WTC11 (cell line): ENCODE data around the gene THSD4. TPM values are rescaled to one million over a fixed set of nuclear protein-coding genes. Genes with fewer than 3 reads are reported as not detected.

Experiments used
- ATAC-seq: fragments of 200-7000 bp; cut with Tn5 transposase; 2 replicates; pipeline ENCODE4 v1.10.0; 2021; ENCODE audit warnings: mild to moderate bottlenecking, moderate library complexity
- CTCF ChIA-PET: fragments of 300-600 bp; sonication (Branson Sonifier 250); formaldehyde crosslinking; loops from one replicate; lab custom pipeline; 2021; ENCODE audit warnings: antibody characterized with exemption; lab: Charles Lee
- POLR2A ChIA-PET: fragments of 350-600 bp; sonication (Branson Sonifier 250); formaldehyde crosslinking; loops from one replicate; lab custom pipeline; 2021; ENCODE audit warnings: antibody characterized with exemption; lab: Charles Lee
- DNase-seq: peaks from one replicate; pipeline ENCODE4 v3.0.0; 2021; ENCODE audit warnings: low spot score
- H3K27ac Mint-ChIP-seq: 2 replicates; pipeline ENCODE4 v1.8.0; 2021; ENCODE audit warnings: mixed read lengths
- H3K27me3 Mint-ChIP-seq: 2 replicates; pipeline ENCODE4 v1.8.0; 2021; ENCODE audit warnings: low read depth, mild to moderate bottlenecking, moderate library complexity, mixed read lengths
- H3K36me3 Mint-ChIP-seq: 2 replicates; pipeline ENCODE4 v1.8.0; 2021; ENCODE audit warnings: mixed read lengths
- H3K4me1 Mint-ChIP-seq: 2 replicates; pipeline ENCODE4 v1.8.0; 2022; ENCODE audit warnings: mixed read lengths
- H3K4me3 Mint-ChIP-seq: 2 replicates; pipeline ENCODE4 v1.8.0; 2021; ENCODE audit warnings: mild to moderate bottlenecking, moderate library complexity, mixed read lengths
- H3K9me3 Mint-ChIP-seq: 2 replicates; pipeline ENCODE4 v1.8.0; 2021; ENCODE audit warnings: mixed read lengths
- ATF3 ChIP-seq: sonication (generic); formaldehyde crosslinking; conservative IDR thresholded peaks from 2 replicates; pipeline ENCODE4 v1.8.1; 2022; ENCODE audit warnings: mild to moderate bottlenecking, missing genetic modification reagents
- CDX4 ChIP-seq: fragments of 250-450 bp; sonication (Bioruptor Pico); IDR thresholded peaks from 2 replicates; pipeline ENCODE4 v1.9.0; 2021; ENCODE audit warnings: moderate library complexity, mild to moderate bottlenecking, inconsistent platforms, borderline replicate concordance
- E2F1 ChIP-seq: sonication (generic); formaldehyde crosslinking; IDR thresholded peaks from 2 replicates; pipeline ENCODE4 v1.8.0; 2022; ENCODE audit warnings: mild to moderate bottlenecking, missing genetic modification reagents
- E2F5 ChIP-seq: sonication (generic); formaldehyde crosslinking; IDR thresholded peaks from 2 replicates; pipeline ENCODE4 v1.8.1; 2022; ENCODE audit warnings: mild to moderate bottlenecking, moderate library complexity, missing genetic modification reagents
- FOXP4 ChIP-seq: sonication (generic); formaldehyde crosslinking; IDR thresholded peaks from 2 replicates; pipeline ENCODE4 v1.8.0; 2022; ENCODE audit warnings: mild to moderate bottlenecking, missing genetic modification reagents
- GABPB1 ChIP-seq: sonication (generic); formaldehyde crosslinking; IDR thresholded peaks from 2 replicates; pipeline ENCODE4 v1.8.1; 2023; ENCODE audit warnings: mild to moderate bottlenecking, missing genetic modification reagents
- IRF2 ChIP-seq: sonication (generic); formaldehyde crosslinking; IDR thresholded peaks from 2 replicates; pipeline ENCODE4 v1.8.0; 2022; ENCODE audit warnings: low read depth, missing genetic modification reagents, borderline replicate concordance
- NFATC4 ChIP-seq: fragments of 250-450 bp; sonication (Bioruptor Pico); IDR thresholded peaks from 2 replicates; pipeline ENCODE4 v1.9.0; 2021; ENCODE audit warnings: mild to moderate bottlenecking
- NFE2L1 ChIP-seq: sonication (generic); formaldehyde crosslinking; IDR thresholded peaks from 2 replicates; pipeline ENCODE4 v1.8.1; 2023; ENCODE audit warnings: missing genetic modification reagents
- NFYB ChIP-seq: sonication (generic); formaldehyde crosslinking; conservative IDR thresholded peaks from 2 replicates; pipeline ENCODE4 v1.8.0; 2022; ENCODE audit warnings: low read depth, missing genetic modification reagents
- RELA ChIP-seq: sonication (generic); formaldehyde crosslinking; IDR thresholded peaks from 2 replicates; pipeline ENCODE4 v1.8.1; 2022; ENCODE audit warnings: missing genetic modification reagents, mild to moderate bottlenecking, borderline replicate concordance
- STAT6 ChIP-seq: sonication (generic); formaldehyde crosslinking; conservative IDR thresholded peaks from 2 replicates; pipeline ENCODE4 v1.8.1; 2023; ENCODE audit warnings: mild to moderate bottlenecking, low read depth, missing genetic modification reagents, moderate library complexity
- TP53 ChIP-seq: sonication (generic); formaldehyde crosslinking; IDR thresholded peaks from 2 replicates; pipeline ENCODE4 v1.8.1; 2023; ENCODE audit warnings: mild to moderate bottlenecking, missing genetic modification reagents
- USF1 ChIP-seq: sonication (generic); formaldehyde crosslinking; IDR thresholded peaks from 2 replicates; pipeline ENCODE4 v1.8.0; 2022; ENCODE audit warnings: mild to moderate bottlenecking, missing genetic modification reagents
- USF2 ChIP-seq: sonication (generic); formaldehyde crosslinking; IDR thresholded peaks from 2 replicates; pipeline ENCODE4 v1.8.1; 2023; ENCODE audit warnings: mild to moderate bottlenecking, missing genetic modification reagents, moderate library complexity
- ZNF263 ChIP-seq: sonication (generic); formaldehyde crosslinking; IDR thresholded peaks from 2 replicates; pipeline ENCODE4 v1.8.1; 2022; ENCODE audit warnings: low read depth, mild to moderate bottlenecking, moderate library complexity, missing genetic modification reagents
- ZNF425 ChIP-seq: fragments of 250-450 bp; sonication (Bioruptor Pico); conservative IDR thresholded peaks from 2 replicates; pipeline ENCODE4 v1.9.0; 2021; ENCODE audit warnings: mild to moderate bottlenecking
- total RNA-seq: library from RNA; stranded (reverse); gene quantifications from 3 replicates; pipeline ENCODE4 v1.2.3, GENCODE V29; 2021

Gene THSD4
- total RNA-seq, 1 experiment from 2014 or later: 7.8 TPM

- Mint-ChIP-seq H3K36me3 (no peaks in the 10 kb centered on the region), H3K9me3 (peaks cover 3% of the 10 kb centered on the region; the same call in 1 of the 2 replicates), H3K27ac (no peak overlapping the region), H3K4me3 (no peak overlapping the region), H3K27me3 (no peaks in the 10 kb centered on the region), H3K4me1 (peaks cover 33% of the 10 kb centered on the region)
- ChIA-PET CTCF (interaction anchor here (0.6 to 1.2 kb wide), 2 partner anchors 63 to 105 kb away, joined by 6 to 10 read pairs; no protein-coding TSS in a partner anchor), POLR2A (no interaction called here)
- ATAC-seq (no peak), DNase-seq (no peak)
- peak; percentile 71 for TF ChIP-seq NFYB (CRISPR knock-in tag)
- TF ChIP-seq IRF2 (CRISPR knock-in tag): no peak
- 0 out of 2 replicates have a peak, but pooled peaks have one; percentile 25 for TF ChIP-seq USF1 (CRISPR knock-in tag)
- peak; percentile 69 for TF ChIP-seq USF2
- TF ChIP-seq ZNF263: no peak
Observed at GRCh38 chr15:71638876-71639275, 523.6 kb downstream of the THSD4 start.

GRCh38 chr15:71639471-71639870 is 524.2 kb downstream of the THSD4 start:
- ATAC-seq: no peak

More at GRCh38 chr15:71639471-71639870, 524.2 kb downstream of the THSD4 start:
- Mint-ChIP-seq H3K4me3 (no peak overlapping the region), H3K36me3 (no peaks in the 10 kb centered on the region), H3K9me3 (peaks cover 3% of the 10 kb centered on the region; the same call in 1 of the 2 replicates), H3K27me3 (no peaks in the 10 kb centered on the region), H3K4me1 (peaks cover 30% of the 10 kb centered on the region), H3K27ac (no peak overlapping the region)
- ChIA-PET POLR2A (no interaction called here), CTCF (no interaction called here)
- DNase-seq: no peak
- TF ChIP-seq ATF3 (CRISPR knock-in tag) (no peak), TP53 (CRISPR knock-in tag) (no peak), CDX4 (no peak), E2F1 (CRISPR knock-in tag) (no peak), NFE2L1 (CRISPR knock-in tag) (no peak), ZNF425 (CRISPR knock-in tag) (no peak), FOXP4 (CRISPR knock-in tag) (no peak), USF1 (CRISPR knock-in tag) (no peak), E2F5 (no peak), GABPB1 (CRISPR knock-in tag) (no peak), NFATC4 (CRISPR knock-in tag) (no peak), STAT6 (CRISPR knock-in tag) (no peak), NFYB (CRISPR knock-in tag) (no peak), RELA (CRISPR knock-in tag) (no peak), USF2 (no peak)
